ENCODE measurements around the gene SCRN2.

The SCRN2 gene

DNA sequence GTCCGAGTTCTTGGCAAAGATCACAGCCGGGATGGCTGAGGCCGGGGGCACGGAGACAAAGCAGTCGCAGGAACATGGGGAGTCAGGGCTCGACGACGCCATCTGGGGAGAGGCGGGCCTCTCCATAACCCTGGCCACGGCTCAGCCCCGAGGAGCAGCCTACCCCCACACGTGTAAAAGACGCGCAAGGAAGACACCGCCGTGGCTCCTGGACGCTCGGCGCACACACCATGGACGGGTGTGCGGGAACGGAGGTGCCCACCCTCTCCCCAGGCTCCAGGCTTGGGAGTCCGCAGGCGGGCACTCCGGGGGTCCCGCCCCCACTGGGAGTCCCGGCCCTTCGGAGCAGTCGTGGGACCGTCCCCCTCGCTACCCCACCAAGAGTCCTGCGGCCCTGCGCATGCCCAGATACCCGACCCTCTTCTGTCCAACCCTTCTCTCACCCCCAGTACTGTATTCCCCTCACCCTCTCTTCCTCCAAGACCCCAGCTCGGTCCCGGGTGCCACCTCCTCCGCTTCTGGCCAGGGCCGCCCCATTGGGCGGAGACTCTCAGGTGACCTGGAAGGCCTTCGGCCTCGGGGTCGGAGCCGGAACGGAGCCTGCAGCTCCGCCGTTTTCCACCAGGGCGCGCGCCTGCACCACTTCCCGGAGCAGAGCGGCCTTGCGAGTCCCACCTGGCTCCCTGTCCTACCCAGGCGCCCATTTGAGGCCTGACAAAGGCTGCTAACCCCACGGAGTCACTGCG lies at the start of gene SCRN2:
TSS of gene SCRN2 (minus strand) at position 532 of the 746 bp plus-strand sequence. CDS start at position 102, 430 bp downstream.
- DNase-seq (ENCODE audit: low read depth): peak; percentile 62

DNA sequence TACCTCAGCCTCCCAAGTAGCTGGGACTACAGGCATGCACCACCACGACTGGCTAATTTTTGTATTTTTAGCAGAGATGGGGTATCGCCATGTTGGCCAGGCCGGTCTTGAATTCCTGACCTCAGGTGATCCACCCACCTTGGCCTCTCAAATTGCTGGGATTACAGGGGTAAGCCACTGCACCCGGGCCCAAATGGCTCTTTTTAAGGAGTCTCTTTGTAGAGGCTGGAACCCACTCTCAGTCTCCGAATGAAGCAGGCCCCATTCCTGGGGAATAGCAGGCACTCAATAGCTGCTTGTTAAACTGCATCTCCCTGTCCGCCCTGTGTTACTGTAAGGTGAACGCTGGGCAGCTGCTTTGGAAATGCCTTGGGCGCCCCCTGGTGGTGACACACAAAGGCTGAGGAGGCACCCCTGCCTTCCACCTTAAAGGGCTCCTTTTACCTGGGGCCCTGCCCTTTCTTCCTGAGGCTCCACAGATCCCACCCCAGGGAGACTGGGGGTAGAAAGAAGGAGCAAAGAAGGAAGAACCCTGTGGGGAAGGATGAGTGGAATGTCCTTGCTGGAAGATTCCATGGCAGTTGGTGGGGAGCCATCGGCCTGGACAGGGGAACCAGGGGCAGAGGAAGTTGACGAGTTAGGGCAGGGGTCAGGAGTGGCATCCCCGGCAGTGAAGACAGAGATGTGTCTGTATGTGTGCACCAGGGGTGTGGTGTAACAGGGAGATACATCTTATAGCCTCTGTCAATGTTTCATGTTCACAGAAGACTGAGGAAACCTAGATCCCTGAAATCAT lies 48.9 kb upstream of the SCRN2 start:
- DNase-seq (ENCODE audit: low read depth): peak; percentile 71

DNA sequence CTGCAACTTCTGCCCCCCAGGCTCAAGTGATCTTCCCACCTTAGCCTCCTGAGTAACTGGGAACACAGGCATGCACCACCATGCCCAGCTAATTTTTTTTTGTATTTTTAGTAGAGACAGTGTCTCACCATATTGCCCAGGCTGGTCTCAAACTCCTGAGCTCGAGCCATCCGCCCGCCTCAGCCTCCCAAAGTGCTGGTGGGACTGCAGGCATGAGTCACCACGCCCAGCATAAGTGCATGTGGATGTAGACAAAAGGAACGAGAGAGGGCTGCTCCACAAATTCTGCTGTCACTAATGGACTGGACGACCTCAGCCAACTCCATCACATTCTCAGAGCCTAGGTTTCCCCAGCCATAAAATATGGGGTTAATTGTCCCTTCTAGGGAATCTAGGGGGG lies 47.2 kb upstream of the SCRN2 start:
- no peak for DNase-seq (ENCODE audit: low read depth)

DNA sequence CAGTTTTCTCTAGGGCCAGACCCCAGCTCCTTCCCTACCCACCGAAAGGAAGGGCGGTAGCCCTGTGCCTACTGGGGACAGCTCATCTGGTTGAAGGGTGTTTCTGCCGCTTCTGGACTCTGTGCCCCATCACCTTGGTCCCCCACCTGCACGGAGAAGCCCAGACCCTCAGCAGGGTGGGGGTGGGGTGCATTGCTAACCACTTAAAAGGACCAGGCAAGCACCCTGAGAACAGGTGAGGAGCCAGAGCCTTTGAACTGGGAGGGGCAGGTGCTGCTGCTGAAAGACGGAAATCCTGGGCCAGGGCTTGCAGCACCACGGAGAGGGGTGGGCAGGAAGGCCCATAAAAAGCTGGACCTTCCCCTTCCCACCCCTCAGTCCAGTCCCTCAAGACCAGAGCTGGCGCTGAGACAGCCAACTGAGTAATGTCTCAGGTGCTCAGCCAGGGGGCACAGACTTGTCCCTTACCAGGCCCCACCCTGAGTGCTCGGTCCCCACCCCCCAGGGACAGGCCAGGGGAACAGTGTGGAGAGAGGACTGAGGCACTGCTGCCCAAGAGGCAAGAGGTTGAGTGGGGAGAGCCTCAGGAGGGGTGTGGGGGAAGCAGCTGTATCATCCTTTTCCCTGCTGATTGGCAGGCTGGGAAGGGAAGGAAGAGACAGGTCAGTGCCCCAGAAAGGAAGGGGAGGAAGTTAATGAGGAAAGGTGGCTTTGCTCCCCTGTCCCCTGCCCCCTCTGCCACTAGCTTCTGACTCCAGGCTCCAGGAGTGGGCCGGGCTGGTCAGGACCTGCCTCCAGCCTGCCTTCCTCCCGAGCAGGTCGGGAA lies 44.0 kb upstream of the SCRN2 start:
- DNase-seq (ENCODE audit: low read depth): no peak

DNA sequence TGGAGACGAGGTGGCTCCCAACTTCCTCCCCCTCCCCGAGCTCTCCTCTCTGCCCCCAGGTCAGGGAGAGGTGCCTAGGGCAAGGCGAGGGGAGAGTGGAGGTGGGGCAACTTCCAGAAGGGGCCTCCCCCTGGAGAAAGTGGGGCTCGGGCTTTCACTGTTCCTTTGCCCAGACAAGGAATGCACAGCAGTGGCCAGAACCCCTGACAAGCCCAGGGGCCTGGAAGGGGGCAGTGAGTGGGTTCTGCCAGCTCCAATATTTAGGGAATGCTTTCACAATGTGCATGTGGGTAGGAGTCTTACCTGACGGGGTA lies 43.3 kb upstream of the SCRN2 start:
- DNase-seq (ENCODE audit: low read depth): no peak

DNA sequence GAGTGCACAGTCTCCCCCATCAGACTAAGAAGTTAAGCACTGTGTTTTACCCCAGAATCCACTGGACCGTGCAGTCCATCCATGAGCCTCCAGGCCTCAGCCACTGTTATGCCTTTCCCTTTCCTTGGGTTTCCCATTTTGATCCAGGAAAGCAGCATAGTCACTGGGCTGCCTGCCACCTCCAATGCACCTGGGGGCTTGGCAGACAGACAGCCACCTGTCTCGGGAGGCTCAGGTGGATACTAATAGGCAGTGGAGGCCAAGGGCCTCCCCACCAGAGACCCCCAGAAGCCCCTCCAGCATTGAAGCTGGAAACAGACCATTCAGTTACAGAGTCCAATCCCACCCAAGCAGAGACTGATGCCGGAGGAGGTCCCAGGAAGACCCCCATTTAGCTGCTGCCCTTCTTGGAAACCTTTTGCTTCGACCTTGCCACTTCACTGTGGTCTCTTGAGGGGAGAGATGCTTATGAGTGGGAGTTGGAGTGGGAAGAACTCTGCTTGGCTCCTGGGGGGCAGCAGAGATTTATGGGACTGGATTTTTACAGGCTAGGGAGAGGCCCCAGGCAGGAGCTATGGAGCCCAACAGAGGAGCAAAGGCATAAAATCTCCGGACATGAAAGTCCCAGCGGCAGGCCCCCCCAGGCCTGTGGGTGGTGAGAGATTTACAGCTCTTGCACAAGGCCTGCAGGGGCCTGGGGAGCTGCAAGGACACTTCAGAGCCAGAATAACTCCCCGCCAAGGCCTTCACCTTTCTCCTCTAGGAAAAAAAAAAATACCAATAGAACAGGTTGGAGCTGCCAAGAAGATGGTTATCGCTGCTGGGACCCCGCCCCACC lies 42.7 kb upstream of the SCRN2 start:
- no peak for DNase-seq (ENCODE audit: low read depth)

DNA sequence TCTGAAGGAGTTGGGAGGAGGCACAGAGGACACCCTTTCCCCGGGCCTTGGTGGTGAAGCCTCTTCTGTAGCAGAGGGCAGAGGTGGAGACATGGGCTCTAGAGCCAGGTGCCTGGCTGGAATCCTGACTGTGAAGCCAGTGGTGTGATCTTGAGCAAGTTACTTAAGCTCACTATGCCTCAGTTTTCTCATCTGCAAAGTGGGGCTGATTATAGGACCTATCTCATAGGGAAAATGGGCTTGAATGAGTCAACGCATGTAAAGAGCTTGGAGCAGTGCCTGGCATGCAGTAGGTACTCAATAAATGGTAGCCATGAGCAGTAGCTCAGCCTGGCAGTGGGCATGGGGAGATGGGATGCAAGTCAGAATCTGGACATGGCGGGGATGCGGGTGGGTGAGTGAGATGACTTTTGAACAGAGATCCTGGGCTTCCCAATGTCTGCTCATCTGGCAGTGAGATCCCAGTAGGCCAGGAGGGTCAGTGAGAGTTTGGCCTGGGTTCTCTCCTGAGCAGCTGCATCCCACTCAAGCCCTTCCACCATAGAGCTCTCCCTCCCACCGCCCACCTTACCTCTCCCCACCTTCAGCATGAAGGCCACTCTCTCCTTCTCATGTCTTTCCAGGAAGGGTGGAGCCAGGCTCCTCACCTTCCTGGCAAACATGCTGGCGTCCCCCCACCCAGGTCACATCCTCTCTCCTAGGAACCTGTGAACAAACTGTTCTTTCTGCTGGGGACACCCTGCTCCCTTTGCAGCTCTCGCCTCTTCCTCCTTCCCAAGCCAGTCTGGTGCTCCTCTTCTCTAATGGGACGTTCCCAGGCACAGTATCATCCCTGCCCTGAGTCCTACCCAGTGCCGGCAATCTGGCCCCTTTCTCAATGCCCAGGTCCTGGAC lies 41.9 kb upstream of the SCRN2 start:
- DNase-seq (ENCODE audit: low read depth): no peak

DNA sequence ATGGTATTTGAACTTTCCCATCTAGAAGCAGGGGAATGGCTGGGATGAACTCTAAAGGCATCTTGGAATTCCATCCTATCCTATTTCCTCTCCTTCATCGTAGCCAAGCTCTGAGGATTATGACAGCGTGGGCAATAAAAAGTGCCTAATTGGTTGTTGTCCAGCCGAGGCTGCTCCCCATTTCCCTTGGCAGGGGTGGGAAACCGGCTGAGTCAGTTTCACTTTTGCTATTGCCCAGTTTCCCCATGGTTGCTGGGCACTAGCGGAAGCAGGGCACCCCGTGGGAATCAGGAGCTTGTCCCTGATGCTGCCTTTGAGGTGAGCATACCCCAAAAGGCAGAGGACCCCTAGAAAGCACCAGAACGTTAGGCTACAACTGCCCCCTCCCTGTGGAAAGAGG lies 41.2 kb upstream of the SCRN2 start:
- DNase-seq (ENCODE audit: low read depth): no peak

DNA sequence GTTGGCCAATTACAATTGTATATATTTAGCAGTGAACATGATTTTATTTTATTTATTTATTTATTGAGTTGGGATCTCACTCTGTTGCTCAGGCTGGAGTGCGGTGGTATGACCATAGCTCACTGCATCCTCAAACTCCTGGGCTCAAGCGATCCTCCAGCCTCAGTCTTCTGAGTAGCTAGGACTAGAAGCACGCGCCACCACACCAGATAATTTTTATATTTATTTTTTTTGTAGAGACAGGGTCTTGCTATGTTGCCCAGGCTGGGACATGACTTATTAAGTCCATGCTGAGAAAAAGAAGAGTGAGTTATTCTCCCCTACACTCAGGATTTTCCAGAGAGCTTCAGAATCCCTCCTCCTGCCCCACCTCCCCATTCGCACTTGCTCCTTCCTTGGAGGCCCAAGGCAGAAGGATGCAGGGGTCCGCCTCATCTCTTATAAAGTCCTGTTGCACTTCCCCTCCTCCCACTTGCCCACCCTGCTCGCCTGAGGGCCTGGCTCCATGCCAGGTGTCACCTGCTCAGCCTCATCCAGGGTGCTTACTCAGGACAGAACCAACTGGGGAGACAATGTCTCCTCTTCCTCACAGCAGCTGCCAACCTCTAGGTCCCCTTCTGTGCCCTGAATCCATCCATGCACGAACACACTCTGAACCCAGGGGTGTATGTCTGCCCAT lies 38.8 kb upstream of the SCRN2 start:
- no peak for DNase-seq (ENCODE audit: low read depth)

DNA sequence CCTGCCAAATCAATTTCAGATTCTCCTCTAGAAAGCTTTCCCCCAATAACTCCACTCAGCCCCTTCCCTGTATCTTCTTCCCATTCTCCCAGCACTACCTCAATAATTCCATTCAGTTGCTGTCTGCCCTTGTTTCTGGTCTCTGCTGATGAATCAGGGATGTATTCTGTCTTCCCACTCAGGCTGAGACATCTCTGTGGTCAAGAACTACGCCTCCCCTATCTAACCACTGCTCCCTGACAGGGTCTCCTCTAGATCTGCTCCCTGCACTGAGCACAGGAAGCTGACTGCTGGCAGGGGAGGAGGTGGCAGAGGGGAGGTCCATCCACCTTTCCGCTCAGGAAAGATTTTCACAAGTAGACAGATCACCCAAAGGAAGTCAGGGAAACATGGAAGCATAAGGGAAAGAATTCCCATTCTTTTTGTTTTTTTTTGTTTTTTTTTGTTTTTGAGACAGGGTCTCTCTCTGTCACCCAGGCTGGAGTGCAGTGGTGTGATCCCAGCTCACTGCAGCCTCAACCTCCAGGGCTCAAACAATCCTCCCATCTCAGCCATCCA lies 38.0 kb upstream of the SCRN2 start:
- no peak for DNase-seq (ENCODE audit: low read depth)

DNA sequence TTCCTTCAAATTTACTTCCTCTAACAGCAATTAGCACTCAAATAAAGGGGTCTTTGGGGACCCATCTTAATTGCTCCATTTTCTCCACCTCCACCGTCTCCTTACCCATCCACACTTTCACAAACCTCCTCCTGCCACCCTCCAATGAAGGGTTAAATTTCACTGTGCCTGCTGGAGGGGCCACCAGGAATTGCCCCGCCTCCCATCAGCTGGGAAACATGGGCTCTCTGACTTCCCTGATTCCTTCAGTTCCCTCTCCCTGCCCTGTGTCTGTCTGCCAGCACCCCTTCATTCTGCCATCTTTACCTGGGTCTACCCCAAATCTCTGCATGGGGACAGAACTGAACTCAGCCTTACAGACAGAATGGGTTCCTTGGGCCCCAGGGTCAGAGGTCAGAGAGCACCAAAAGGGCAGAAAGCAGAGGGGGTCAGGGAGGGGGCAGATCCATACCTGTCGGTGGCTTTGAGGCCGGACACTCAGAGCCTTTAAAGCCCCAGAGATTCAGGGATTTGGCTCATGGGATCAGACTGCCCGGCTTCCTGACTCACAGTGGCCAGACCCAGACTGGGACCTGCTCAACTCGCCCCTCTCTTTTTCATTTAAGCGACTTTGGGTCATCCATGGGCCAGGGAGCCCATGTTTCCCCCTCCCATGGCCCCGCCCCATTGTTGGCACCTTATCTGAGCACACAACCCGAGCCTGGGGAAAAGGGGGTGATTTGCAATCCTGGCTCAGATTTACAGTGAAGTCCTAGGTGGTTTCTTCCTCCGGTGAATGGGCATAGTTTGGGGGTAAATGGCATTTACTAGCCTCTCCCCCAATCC lies 37.3 kb upstream of the SCRN2 start:
- no peak for DNase-seq (ENCODE audit: low read depth)

DNA sequence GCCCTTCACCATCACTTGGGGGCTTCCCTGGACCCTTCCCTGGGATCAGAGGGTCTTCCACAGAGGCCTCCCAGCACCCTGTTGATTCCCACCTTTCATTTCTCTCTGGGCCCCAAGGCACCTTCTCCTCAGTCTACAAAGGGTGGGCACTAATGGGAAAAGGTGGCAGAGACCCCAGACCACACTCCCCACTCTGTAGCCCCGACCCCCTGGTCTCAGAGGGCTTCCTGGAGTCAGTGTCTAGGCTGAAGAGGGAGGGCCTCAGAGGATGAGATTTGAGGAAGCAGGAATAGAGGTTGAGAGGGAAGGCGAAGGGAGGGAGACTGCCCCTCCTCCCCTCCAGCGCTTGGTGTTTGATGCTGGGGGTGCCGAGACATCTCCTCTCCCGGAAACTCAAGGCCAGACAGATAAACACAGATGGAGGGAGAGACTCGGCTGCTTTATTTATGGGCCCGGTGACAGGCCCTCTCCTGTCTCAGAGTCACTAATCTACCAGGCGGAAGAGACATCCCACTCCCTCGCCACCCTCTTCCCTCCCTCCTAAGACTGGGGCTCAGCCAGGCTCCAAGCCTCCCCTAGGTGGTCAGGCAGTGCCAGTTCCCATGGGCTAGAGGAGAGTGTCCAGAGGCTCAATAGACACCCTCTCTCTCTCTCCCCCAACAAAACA lies 36.4 kb upstream of the SCRN2 start:
- DNase-seq (ENCODE audit: low read depth): no peak

DNA sequence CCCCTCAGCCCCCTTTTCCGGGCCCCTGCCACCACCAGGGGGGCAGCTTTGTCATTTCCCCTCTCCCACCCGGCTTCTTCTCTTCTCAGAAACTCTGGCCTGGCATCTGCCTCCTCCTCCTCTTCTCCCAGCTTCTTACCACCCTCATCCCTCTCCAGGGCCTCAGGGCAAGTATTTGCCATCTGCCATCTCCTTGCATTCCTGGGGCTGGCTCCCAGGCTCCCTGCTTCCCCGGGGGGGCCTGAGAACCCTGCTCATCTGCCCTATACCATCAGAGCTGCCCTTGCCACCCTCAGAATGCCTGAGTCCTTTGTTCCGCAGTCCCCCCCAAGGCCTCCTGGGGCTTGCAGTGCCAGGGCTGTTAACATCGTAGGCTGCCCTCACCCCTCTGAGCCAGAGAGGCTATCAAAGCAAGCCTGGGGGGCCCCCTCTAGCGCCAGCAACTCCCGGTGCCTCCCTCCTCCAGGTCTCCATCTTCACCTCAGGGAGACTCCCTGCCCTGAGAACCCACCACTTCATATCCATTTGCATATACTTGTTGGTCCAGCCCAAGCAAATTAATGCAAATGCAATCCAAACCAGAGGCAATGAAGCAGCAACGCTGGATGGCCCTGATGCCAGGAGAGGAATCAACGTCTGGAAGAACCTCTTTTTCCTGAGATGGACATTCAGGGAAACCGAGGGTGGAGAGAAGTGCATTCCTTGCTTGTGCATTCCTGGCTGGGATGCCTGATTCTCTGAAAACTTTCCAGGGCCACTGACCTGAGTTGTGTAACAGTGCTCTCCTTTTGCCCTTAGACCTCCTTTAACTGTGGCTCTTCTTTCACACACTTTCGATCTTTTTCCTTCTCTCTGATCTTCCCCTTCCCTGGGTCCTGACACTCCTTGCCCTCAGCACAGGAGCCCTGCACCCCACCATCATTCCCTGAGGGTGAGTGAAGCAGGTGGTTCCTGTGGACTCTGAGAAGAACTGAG lies 34.2 kb upstream of the SCRN2 start:
- no peak for DNase-seq (ENCODE audit: low read depth)

DNA sequence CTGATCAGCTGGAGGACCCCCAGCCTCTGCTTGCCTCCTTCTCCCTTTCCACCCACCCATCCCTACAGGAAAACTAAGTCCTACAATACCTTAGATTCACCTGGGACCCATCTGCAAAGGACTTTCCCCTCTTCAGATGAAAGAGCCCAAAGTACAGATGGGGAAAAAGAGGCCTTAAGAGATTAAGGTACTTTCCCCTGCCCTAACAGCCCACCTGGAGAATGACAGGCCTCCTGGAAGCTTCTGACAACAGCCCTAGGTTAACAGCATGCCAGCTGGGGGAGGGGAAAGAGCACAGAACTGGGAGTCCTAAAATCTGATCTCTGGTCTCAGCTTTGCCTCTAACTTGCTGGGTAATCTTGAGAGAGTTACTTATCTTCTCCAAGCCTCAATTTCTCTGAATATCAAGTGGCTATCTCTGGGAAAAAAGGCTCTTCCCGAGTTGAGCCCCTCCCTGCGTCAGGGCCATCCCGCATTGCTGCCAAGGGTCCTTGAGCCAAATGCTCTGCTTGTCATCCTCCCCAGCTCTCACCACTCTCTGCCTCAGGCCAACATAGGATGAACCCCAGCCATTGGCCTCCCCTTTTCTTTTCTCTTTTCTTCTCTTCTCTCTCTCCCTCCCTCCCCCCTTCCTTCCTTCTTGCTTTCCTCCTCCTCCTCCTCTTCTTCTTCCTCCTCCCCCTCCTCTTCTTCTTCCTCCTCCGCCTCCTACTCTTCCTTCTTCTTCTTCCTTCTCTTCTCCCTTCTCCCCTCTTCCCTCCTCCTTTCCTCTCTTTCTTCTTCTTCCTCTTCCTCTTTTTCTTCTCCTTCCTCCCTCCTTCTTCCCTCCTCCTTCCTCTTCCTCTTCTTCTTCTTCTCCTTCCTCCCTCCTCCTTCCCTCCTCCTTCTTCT lies 32.4 kb upstream of the SCRN2 start:
- DNase-seq (ENCODE audit: low read depth): no peak

DNA sequence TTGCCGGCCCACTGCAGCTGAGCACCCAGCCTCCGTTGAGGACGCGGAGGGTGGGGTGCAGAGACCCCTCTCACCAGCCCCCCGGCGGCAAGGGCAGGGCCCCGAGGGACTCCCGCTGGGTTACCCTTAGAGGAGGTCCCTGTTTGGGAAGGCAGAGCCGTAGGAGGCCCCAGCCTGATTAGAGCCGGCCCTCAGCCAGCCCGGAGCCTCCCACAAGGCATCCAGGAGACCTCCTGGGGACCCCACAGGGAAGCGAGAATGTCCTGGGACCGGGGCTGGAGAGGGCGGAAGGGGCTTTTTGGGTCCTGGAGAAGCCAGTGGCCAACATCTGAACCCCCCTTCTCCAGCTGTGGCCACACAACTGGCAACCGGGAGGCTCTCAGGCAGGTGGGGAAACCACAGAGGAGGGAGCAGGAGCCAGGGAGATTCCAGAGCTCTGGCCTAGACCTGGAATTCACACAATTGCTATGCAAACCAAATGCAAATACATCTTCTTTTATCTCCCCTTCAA lies 31.6 kb upstream of the SCRN2 start:
- no peak for DNase-seq (ENCODE audit: low read depth)

Measured in T-helper 22 cell (primary cell).